Natural killer cell (primary cell): ENCODE data around the gene FYN. TPM values are rescaled to one million over a fixed set of nuclear protein-coding genes. Genes with fewer than 3 reads are reported as not detected.
"Not testable (repeated sequence)": the region's sequence is repeated elsewhere in the genome, so short reads cannot be mapped to it uniquely, and the experiment has no call there.

Experiments
- ATAC-seq, 3 donors: fragments of 150-1000 bp in 2 of 3; fragments of 200-7000 bp in 1 of 3; cut with Tn5 transposase; 1 replicate in 1 of 3; 2 replicates in 2 of 3; pipeline ENCODE4 v1.10.0; 2021; ENCODE audit warnings: mild to moderate bottlenecking in 2 of 3, moderate library complexity in 2 of 3
- DNase-seq, 2 donors: peaks; one replicate each; pipeline versions ENCODE4 v3.0.0 to v3.0.0-alpha.2; 2013 to 2021; ENCODE audit warnings: mixed read lengths in 1 of 2
- H3K27ac ChIP-seq: one replicate; pipeline ENCODE4 v1.5.1; 2013; ENCODE audit warnings: mild to moderate bottlenecking, low read length
- H3K27me3 ChIP-seq: one replicate; pipeline ENCODE4 v1.6.1; 2013; ENCODE audit warnings: low read length; ENCODE audit not compliant: control insufficient read depth, insufficient read depth
- H3K36me3 ChIP-seq: one replicate; pipeline ENCODE4 v1.6.1; 2013; ENCODE audit warnings: low read length; ENCODE audit not compliant: control insufficient read depth, insufficient read depth
- H3K4me1 ChIP-seq: one replicate; pipeline ENCODE4 v1.6.1; 2013; ENCODE audit warnings: low read length; ENCODE audit not compliant: control insufficient read depth, insufficient read depth
- H3K4me3 ChIP-seq: one replicate; pipeline ENCODE4 v1.5.1; 2013; ENCODE audit warnings: low read length
- H3K9me3 ChIP-seq: one replicate; pipeline ENCODE4 v1.6.1; 2013; ENCODE audit warnings: low read length; ENCODE audit not compliant: control insufficient read depth, insufficient read depth
- H3K27ac Mint-ChIP-seq, 2 donors: one replicate each; pipeline ENCODE4 v1.8.0; 2022; ENCODE audit warnings: mild to moderate bottlenecking in 2 of 2, mixed read lengths in 2 of 2, moderate library complexity in 1 of 2
- H3K27me3 Mint-ChIP-seq, 2 donors: one replicate each; pipeline ENCODE4 v1.8.0; 2022; ENCODE audit warnings: low read depth in 2 of 2, mixed read lengths in 2 of 2
- H3K36me3 Mint-ChIP-seq: one replicate; pipeline ENCODE4 v1.8.0; 2022; ENCODE audit warnings: mixed read lengths
- H3K4me1 Mint-ChIP-seq, 2 donors: one replicate each; pipeline ENCODE4 v1.8.0; 2022; ENCODE audit warnings: mixed read lengths in 2 of 2
- H3K4me3 Mint-ChIP-seq: one replicate; pipeline ENCODE4 v1.8.0; 2022; ENCODE audit warnings: mild to moderate bottlenecking, moderate library complexity, mixed read lengths
- H3K9me3 Mint-ChIP-seq, 2 donors: one replicate each; pipeline ENCODE4 v1.8.0; 2022; ENCODE audit warnings: mixed read lengths in 2 of 2
- WGBS: methylation state at CpG from one replicate; pipeline ENCODE4 v1.1.7; 2013; ENCODE audit warnings: missing lambda C conversion rate; ENCODE audit not compliant: insufficient coverage; 5-methylcytosine and 5-hydroxymethylcytosine counted together
- intact Hi-C: fragments of 100-400 bp; cut with micrococcal nuclease; formaldehyde crosslinking; loops from one replicate; pipeline ENCODE4 v1.14.2; 2022
- total RNA-seq, 4 donors: library from RNA; stranded (reverse); fragments of 120-200 nt in 1 of 4; gene quantifications; one replicate each; pipeline versions ENCODE4 v1.2.3 to v1.2.4, GENCODE V29; 2013 to 2022
- TF ChIP-seq, protein P1 (sequence below): fragments of 200-600 bp; IDR thresholded peaks from one replicate; pipeline ENCODE4 v1.8.0; 2022; ENCODE audit warnings: antibody characterized with exemption

The FYN gene
- total RNA-seq, 3 donors from 2014 or later (not counting 1 experiment from before 2014, with no cell fraction given), result 616 to 757 (median 713) TPM

DNA sequence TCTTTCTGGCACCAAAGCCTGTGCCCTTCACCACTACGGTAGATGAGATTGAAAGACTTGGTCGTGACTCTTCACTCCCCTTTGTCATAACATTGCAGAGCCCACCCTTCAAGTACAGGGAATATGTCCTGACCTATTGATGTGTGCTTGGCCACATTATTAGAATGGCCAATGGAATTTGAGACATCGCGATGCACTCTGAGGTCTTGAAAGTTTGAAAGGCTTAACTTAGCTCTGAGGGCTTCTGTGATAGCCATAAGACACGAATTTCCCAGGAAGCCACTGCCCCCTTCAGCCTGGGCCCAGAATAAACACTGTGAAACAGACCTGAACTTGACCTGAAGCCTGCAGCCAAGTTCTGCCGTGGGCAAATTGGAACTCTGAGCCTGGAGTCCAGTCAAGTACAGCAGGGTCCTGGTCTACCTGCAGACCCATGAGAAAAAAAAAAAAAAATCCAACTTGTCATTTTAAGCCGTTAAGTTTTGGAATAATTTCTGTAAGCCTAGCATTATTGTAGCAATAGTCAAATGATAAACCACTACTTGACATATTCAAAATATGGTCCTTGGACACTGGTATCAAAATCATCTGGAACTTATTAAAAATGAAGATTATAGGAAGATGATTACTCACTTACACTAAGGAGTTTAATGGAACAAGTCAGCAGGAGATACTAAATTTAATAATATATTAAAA lies 230.6 kb downstream of the FYN start:
- no peaks in the 10 kb centered on the region for H3K4me1 ChIP-seq
- 38% methylated on average over 6 of the region's 7 CpGs for WGBS
- peak in 1 of 2 donors; percentile 45 for DNase-seq

DNA sequence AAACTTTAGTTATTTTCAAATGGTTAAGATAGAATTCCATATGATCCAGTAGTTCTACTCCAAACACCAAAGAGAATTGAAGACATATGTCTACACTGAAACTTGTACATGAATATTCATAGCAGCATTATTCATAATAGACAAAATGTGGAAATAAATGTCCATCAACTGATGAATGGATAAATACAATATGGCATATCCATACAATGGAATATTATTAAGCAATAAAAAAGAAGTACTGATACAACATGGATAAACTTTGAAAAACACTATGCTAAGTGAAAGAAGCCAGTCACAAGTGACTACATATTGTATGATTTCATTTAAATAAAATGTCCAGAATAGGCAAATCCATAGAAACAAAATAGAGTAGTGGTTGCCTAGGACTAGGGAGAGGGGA lies 234.0 kb downstream of the FYN start:
- Histone ChIP-seq H3K9me3 (no peaks in the 10 kb centered on the region), H3K27me3 (no peaks in the 10 kb centered on the region), H3K27ac (no peak overlapping the region), H3K4me3 (no peak overlapping the region), H3K4me1 (no peaks in the 10 kb centered on the region), H3K36me3 (peaks cover 3% of the 10 kb centered on the region)
- Mint-ChIP-seq H3K36me3 (peaks cover 18% of the 10 kb centered on the region), H3K9me3 (no peaks in the 10 kb centered on the region), H3K27ac (no peak overlapping the region), H3K4me1 (no peaks in the 10 kb centered on the region), H3K27me3 (no peaks in the 10 kb centered on the region), H3K4me3 (no peak overlapping the region)
- TF ChIP-seq, protein P1, sequence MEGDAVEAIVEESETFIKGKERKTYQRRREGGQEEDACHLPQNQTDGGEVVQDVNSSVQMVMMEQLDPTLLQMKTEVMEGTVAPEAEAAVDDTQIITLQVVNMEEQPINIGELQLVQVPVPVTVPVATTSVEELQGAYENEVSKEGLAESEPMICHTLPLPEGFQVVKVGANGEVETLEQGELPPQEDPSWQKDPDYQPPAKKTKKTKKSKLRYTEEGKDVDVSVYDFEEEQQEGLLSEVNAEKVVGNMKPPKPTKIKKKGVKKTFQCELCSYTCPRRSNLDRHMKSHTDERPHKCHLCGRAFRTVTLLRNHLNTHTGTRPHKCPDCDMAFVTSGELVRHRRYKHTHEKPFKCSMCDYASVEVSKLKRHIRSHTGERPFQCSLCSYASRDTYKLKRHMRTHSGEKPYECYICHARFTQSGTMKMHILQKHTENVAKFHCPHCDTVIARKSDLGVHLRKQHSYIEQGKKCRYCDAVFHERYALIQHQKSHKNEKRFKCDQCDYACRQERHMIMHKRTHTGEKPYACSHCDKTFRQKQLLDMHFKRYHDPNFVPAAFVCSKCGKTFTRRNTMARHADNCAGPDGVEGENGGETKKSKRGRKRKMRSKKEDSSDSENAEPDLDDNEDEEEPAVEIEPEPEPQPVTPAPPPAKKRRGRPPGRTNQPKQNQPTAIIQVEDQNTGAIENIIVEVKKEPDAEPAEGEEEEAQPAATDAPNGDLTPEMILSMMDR, result no peak
- intact Hi-C loops, result no loop called here
- DNase-seq (no peak), ATAC-seq (no peak)

More for the DNA sequence above, 230.6 kb downstream of the FYN start:
- H3K27ac Mint-ChIP-seq, result no peak overlapping the region
- Histone ChIP-seq H3K27ac (no peak overlapping the region), H3K9me3 (no peaks in the 10 kb centered on the region), H3K27me3 (no peaks in the 10 kb centered on the region), H3K4me3 (no peak overlapping the region), H3K36me3 (peaks cover 5% of the 10 kb centered on the region)
- peak; percentile 51 to 70 (median 54) for ATAC-seq
- no peak overlapping the region for H3K4me3 Mint-ChIP-seq
- TF ChIP-seq, protein P1, result no peak
- H3K27me3 Mint-ChIP-seq, result no peaks in the 10 kb centered on the region
- intact Hi-C loops, result loop anchor here (2.0 to 10.0 kb wide), 2 partner anchors 28 to 388 kb away; a partner anchor contains a TSS
- no peaks in the 10 kb centered on the region for H3K9me3 Mint-ChIP-seq
- peaks cover 6% of the 10 kb centered on the region for H3K36me3 Mint-ChIP-seq
- H3K4me1 Mint-ChIP-seq, result no peaks in the 10 kb centered on the region

DNA sequence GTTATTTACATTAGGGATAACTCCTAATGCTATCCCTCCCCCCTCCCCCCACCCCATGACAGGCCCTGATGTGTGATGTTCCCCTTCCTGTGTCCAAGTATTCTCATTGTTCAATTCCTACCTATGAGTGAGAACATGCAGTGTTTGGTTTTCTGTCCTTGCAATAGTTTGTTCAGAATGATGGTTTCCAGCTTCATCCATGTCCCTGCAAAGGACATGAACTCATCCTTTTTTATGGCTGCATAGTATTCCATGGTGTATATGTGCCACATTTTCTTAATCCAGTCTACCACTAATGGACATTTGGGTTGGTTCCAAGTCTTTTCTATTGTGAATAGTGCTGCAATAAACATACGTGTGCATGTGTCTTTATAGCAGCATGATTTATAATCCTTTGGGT lies 238.3 kb downstream of the FYN start:
- ATAC-seq, intact Hi-C loops, H3K27ac ChIP-seq, H3K27me3 Mint-ChIP-seq, H3K9me3 Mint-ChIP-seq, H3K4me1 Mint-ChIP-seq, H3K27me3 ChIP-seq, H3K4me1 ChIP-seq, H3K27ac Mint-ChIP-seq, H3K4me3 ChIP-seq, H3K36me3 ChIP-seq, DNase-seq, H3K4me3 Mint-ChIP-seq, H3K9me3 ChIP-seq: not testable (repeated sequence)
- H3K36me3 Mint-ChIP-seq, result peaks cover 18% of the 10 kb centered on the region
- WGBS, result no CpG with 5 or more reads among the region's 1 CpG

DNA sequence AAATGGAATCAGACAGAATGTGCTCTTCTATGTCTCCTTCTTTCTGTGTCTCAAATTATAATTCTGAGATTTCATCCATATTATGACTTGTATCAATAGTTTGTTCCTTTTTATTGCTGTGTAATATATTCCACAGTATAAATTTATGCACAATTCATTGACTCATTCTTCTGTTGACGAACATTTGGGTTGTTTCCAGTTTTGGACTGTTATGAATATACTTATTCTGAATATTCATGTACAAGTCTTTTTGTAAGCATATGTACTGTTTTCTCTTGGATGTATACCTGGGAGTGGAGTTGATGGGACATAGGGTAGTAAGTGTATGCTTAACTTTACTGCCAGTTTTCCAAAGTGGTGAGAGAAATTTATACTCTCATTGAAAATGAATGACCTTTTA lies 239.4 kb downstream of the FYN start:
- no peak overlapping the region for H3K4me3 Mint-ChIP-seq
- no peak overlapping the region for H3K4me3 ChIP-seq
- H3K4me1 Mint-ChIP-seq, result no peaks in the 10 kb centered on the region
- no peaks in the 10 kb centered on the region for H3K27me3 ChIP-seq
- H3K36me3 Mint-ChIP-seq, result peaks cover 23% of the 10 kb centered on the region
- H3K27ac Mint-ChIP-seq, result no peak overlapping the region
- H3K27ac ChIP-seq, result no peak overlapping the region
- H3K9me3 ChIP-seq, result peaks cover 5% of the 10 kb centered on the region
- H3K27me3 Mint-ChIP-seq, result no peaks in the 10 kb centered on the region
- H3K4me1 ChIP-seq, result no peaks in the 10 kb centered on the region
- 88% methylated on average over 1 of the region's 1 CpG for WGBS
- DNase-seq, result no peak
- TF ChIP-seq, protein P1, result no peak
- peaks cover 2% of the 10 kb centered on the region for H3K36me3 ChIP-seq
- ATAC-seq, result no peak
- peaks cover 0 to 2% of the 10 kb centered on the region in 2 donors for H3K9me3 Mint-ChIP-seq
- intact Hi-C loops, result no loop called here
